Left lung (tissue), 10 donors: Measurements from ENCODE around the gene TAF1D. TPM values are rescaled to one million over a fixed set of nuclear protein-coding genes. Genes with fewer than 3 reads are reported as not detected.
"Not testable (repeated sequence)": the region's sequence is repeated elsewhere in the genome, so short reads cannot be mapped to it uniquely, and the experiment has no call there.

ENCODE experiments used
- ATAC-seq: fragments of 200-7000 bp; cut with Tn5 transposase; one replicate; pipeline ENCODE4 v1.9.1; 2020; ENCODE audit warnings: moderate library complexity
- DNase-seq, 4 donors: peaks; one replicate each; pipeline ENCODE4 v3.0.0-alpha.2; 2013 to 2020
- H3K27ac ChIP-seq, 2 donors: fragments of 200-600 bp; sonication (generic) in 1 of 2; one replicate each; pipeline versions ENCODE4 v1.5.0 to v1.8.0; 2020 to 2021
- H3K27me3 ChIP-seq, 2 donors: fragments of 200-600 bp; sonication (generic) in 1 of 2; one replicate each; pipeline versions ENCODE4 v1.5.0 to v1.8.0; 2020 to 2021
- H3K36me3 ChIP-seq, 2 donors: fragments of 200-600 bp; sonication (generic) in 1 of 2; one replicate each; pipeline versions ENCODE4 v1.5.0 to v1.8.0; 2020 to 2021
- H3K4me1 ChIP-seq, 2 donors: fragments of 200-600 bp; one replicate each; pipeline ENCODE4 v1.8.0; 2021
- H3K4me3 ChIP-seq, 2 donors: fragments of 200-600 bp; sonication (generic) in 1 of 2; one replicate each; pipeline versions ENCODE4 v1.5.0 to v1.8.0; 2020 to 2021; ENCODE audit warnings: mild to moderate bottlenecking in 1 of 2
- H3K9me3 ChIP-seq, 2 donors: fragments of 200-600 bp; sonication (generic) in 1 of 2; one replicate each; pipeline versions ENCODE4 v1.5.0 to v1.8.0; 2020 to 2021
- intact Hi-C, 2 donors: fragments of 100-400 bp; cut with DNase I; formaldehyde crosslinking; loops; one replicate each; pipeline versions ENCODE4 v1.11.2 to v1.14.2; 2022
- polyA plus RNA-seq, 6 donors: library from polyadenylated mRNA; unstranded; fragments of 120-200 nt; gene quantifications; one replicate each; pipeline ENCODE4 v1.2.1, GENCODE V29; 2013; ENCODE audit not compliant: insufficient read length in 6 of 6
- total RNA-seq, 2 donors: library from RNA; stranded (reverse); fragmentation: NEBNext Ultra II Directional; extraction: Animal tissue kit (Norgen Biotek cat#: 25700); gene quantifications; one replicate each; pipeline ENCODE4 v1.2.1, GENCODE V29; 2021
- TF ChIP-seq, protein P1 (sequence below), 2 donors: fragments of 200-600 bp; sonication (generic) in 1 of 2; IDR thresholded peaks; one replicate each; pipeline versions ENCODE4 v1.5.0 to v1.8.0; 2021; ENCODE audit warnings: antibody characterized with exemption in 2 of 2
- donor health status: DM: no; HTN: yes; CAD: no.
- donor health status: DM: no; HTN: no; CAD: no.

TAF1D gene
- total and polyA plus RNA-seq, 8 donors, result 78.9 to 242 (median 175) TPM

DNA sequence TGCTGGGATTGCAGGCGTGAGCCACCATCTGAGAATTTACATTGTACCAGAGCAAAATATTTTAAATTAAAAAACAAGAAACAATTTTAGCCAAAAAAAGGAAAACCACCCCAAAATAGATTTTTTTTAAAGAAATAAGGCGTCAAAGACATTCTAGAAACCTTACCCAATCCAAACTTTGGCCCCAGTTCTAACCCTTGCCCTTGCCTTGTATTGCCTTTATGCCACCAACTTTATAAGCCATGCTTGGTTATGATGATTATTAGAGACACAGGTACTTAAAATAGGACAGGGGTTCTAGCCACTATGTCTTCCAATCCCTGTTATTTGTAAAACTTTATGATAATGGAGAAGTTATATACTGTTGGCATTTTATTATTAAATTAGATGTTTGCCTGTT lies 11.9 kb upstream of the TAF1D start:
- Histone ChIP-seq H3K27ac (no peak overlapping the region), H3K36me3 (peaks cover 0 to 41% of the 10 kb centered on the region in 2 donors), H3K27me3 (no peaks in the 10 kb centered on the region), H3K4me1 (no peaks in the 10 kb centered on the region), H3K4me3 (no peak overlapping the region), H3K9me3 (no peaks in the 10 kb centered on the region)
- DNase-seq, result no peak
- intact Hi-C loops, result no loop called here
- no peak for ATAC-seq
- TF ChIP-seq, protein P1, sequence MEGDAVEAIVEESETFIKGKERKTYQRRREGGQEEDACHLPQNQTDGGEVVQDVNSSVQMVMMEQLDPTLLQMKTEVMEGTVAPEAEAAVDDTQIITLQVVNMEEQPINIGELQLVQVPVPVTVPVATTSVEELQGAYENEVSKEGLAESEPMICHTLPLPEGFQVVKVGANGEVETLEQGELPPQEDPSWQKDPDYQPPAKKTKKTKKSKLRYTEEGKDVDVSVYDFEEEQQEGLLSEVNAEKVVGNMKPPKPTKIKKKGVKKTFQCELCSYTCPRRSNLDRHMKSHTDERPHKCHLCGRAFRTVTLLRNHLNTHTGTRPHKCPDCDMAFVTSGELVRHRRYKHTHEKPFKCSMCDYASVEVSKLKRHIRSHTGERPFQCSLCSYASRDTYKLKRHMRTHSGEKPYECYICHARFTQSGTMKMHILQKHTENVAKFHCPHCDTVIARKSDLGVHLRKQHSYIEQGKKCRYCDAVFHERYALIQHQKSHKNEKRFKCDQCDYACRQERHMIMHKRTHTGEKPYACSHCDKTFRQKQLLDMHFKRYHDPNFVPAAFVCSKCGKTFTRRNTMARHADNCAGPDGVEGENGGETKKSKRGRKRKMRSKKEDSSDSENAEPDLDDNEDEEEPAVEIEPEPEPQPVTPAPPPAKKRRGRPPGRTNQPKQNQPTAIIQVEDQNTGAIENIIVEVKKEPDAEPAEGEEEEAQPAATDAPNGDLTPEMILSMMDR (IDR thresholded peaks at IDR 0.05), result no peak

DNA sequence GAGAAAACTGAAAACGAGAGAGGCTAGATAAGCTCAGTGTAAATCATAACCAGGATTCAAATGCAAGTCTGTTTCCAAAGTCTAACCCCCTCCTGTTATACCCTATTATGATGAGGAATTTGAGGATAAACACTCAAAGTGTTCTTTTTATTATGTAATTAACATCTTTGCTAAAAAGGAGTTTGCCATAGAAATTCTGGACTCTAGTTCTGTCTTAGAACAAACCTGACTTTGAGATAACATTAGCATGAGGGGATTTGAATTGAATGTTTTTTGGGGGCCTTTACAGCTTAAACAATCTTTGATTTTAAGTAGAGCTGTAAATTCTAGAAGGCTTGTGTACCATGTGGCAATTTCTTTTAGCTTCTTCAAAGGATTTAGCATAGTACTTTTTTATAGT lies 9.7 kb upstream of the TAF1D start:
- no peaks in the 10 kb centered on the region for H3K4me1 ChIP-seq
- no peak overlapping the region for H3K4me3 ChIP-seq
- peaks cover 0 to 21% of the 10 kb centered on the region in 2 donors for H3K36me3 ChIP-seq
- intact Hi-C loops, result no loop called here
- no peaks in the 10 kb centered on the region for H3K9me3 ChIP-seq
- H3K27ac ChIP-seq, result no peak overlapping the region
- no peaks in the 10 kb centered on the region for H3K27me3 ChIP-seq
- DNase-seq (no peak), ATAC-seq (no peak)
- TF ChIP-seq, protein P1 (IDR thresholded peaks at IDR 0.05), result no peak

DNA sequence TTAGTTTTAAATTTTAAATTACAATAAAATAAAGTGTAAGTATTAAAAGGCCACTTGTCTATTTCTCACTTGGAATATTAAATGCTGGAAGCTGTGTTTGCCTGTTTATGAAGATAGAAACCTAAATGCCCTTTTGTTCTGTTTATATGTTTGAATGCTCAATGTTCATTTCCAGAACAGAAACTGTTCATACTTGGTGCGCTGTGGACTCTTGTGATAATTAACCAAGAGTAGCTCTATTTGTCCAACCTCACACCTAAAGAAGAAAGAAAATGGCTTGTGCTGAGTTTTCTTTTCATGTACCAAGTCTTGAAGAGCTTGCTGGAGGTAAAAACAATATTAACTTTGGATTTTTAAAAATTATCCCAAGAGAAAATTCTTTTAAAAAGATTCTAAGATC lies 5.8 kb upstream of the TAF1D start:
- ATAC-seq, result no peak
- peaks cover 0 to 15% of the 10 kb centered on the region in 2 donors for H3K4me1 ChIP-seq
- TF ChIP-seq, protein P1 (IDR thresholded peaks at IDR 0.05), result no peak
- no peaks in the 10 kb centered on the region for H3K9me3 ChIP-seq
- H3K4me3 ChIP-seq, result no peak overlapping the region
- no peak overlapping the region for H3K27ac ChIP-seq
- DNase-seq, result no peak
- H3K36me3 ChIP-seq, result peaks cover 0 to 7% of the 10 kb centered on the region in 2 donors
- intact Hi-C loops, result no loop called here
- no peaks in the 10 kb centered on the region for H3K27me3 ChIP-seq

DNA sequence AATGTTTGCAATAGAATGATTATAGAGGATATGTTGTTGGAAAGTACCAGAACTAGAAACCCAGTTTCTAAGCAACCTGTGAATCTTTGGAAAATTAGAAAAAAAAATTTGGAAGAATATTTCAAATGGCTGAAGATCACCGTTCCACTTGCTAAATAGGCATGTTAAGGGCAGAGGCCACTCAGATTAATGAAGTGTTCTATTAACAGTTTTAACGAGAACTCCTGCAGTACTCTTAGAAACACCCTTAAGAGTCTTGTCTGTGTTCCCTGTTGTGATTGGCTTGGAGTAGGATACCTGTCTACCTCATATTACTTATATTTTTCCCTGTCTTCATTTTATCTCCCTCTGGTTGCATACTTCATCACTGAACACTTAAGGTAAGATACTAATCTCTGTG lies 4.8 kb upstream of the TAF1D start:
- Histone ChIP-seq H3K9me3 (no peaks in the 10 kb centered on the region), H3K36me3 (peaks cover 0 to 7% of the 10 kb centered on the region in 2 donors), H3K4me1 (peaks cover 0 to 18% of the 10 kb centered on the region in 2 donors), H3K27ac (no peak overlapping the region), H3K27me3 (no peaks in the 10 kb centered on the region), H3K4me3 (no peak overlapping the region)
- DNase-seq, result no peak
- intact Hi-C loops, result no loop called here
- TF ChIP-seq, protein P1 (IDR thresholded peaks at IDR 0.05), result no peak
- peak; percentile 18 for ATAC-seq

DNA sequence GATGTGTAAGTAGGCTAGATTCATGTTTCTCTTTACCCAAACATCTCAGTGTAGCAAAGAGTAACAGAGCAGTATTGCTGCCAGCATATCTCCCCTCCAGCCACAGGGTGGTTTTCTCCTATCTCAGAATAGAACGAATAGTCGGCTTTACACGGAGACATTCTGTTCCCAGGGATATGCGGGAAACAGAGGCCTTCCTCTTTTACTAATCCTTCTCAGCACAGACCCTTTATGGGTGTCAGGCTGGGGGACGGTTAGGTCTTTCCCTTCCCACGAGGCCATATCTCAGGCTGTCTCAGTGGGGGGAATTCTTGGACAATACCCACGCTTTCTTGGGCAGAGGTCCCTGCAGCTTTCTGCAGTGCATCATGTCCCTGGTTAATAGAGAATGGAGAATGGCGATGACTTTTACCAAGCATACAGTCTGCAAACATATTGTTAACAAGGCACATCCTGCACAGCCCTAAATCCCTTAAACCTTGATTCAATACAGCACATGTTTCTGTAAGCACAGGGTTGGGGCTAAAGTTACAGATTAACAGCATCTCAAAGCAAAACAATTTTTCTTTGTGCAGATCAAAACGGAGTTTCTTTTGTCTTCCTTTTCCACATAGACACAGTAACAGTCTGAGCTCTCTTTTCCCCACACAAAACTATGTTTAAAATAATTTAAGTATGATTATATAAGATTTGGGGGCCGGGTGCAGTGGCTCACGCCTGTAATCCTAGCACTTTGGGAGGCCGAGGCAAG lies 3.9 kb upstream of the TAF1D start:
- H3K36me3 ChIP-seq, H3K9me3 ChIP-seq, ATAC-seq, H3K27me3 ChIP-seq, DNase-seq, H3K4me3 ChIP-seq, H3K27ac ChIP-seq, intact Hi-C loops: not testable (repeated sequence)
- H3K4me1 ChIP-seq, result peaks cover 0 to 21% of the 10 kb centered on the region in 2 donors

DNA sequence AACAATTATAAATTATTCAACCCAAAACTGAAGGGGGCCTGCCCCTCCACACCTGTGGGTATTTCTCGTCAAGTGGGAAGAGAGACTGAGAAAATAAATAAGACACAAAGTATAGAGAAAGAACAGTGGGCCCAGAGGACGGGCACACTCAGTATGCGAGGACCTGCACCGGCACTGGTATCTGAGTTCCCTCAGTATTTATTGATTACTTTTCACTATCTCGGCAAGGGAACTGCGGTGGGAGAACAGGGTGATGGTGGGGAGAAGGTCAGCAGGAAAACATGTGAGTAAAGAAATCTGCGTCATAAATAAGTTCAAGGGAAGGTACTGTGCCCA lies 3.3 kb upstream of the TAF1D start:
- Histone ChIP-seq H3K4me1 (peaks cover 2 to 26% of the 10 kb centered on the region in 2 donors), H3K27me3 (no peaks in the 10 kb centered on the region), H3K4me3 (no peak overlapping the region), H3K27ac (no peak overlapping the region), H3K9me3 (no peaks in the 10 kb centered on the region), H3K36me3 (peaks cover 0 to 7% of the 10 kb centered on the region in 2 donors)
- intact Hi-C loops, result no loop called here
- TF ChIP-seq, protein P1 (IDR thresholded peaks at IDR 0.05), result no peak
- ATAC-seq, result no peak
- DNase-seq, result no peak
